Esophagus (tissue), 2 donors: ENCODE measurements around the gene PRSS50. TPM values are rescaled to one million over a fixed set of nuclear protein-coding genes. Genes with fewer than 3 reads are reported as not detected.
"Not testable (repeated sequence)": the region's sequence is repeated elsewhere in the genome, so short reads cannot be mapped to it uniquely, and the experiment has no call there.

Source experiments
- H3K27ac ChIP-seq, 2 donors: one replicate each; pipeline ENCODE4 v1.5.1; 2013; ENCODE audit warnings: low read depth in 2 of 2, mild to moderate bottlenecking in 2 of 2, inconsistent platforms in 1 of 2, low read length in 1 of 2, moderate library complexity in 1 of 2
- H3K27me3 ChIP-seq, 2 donors: one replicate each; pipeline ENCODE4 v1.6.1; 2013; ENCODE audit warnings: low read length in 2 of 2, control low read depth in 1 of 2, mild to moderate bottlenecking in 1 of 2; ENCODE audit not compliant: insufficient read depth in 2 of 2, control insufficient read depth in 1 of 2
- H3K36me3 ChIP-seq, 2 donors: one replicate each; pipeline ENCODE4 v1.6.1; 2013; ENCODE audit warnings: low read length in 1 of 2; ENCODE audit not compliant: control insufficient read depth in 2 of 2, insufficient read depth in 2 of 2
- H3K4me1 ChIP-seq, 2 donors: one replicate each; pipeline ENCODE4 v1.6.1; 2013; ENCODE audit warnings: low read length in 1 of 2; ENCODE audit not compliant: control insufficient read depth in 2 of 2, insufficient read depth in 2 of 2
- H3K4me3 ChIP-seq, 2 donors: one replicate each; pipeline ENCODE4 v1.5.1; 2013; ENCODE audit warnings: low read length in 2 of 2, mild to moderate bottlenecking in 2 of 2, low read depth in 1 of 2, moderate library complexity in 1 of 2
- H3K9me3 ChIP-seq, 2 donors: one replicate each; pipeline ENCODE4 v1.6.1; 2013; ENCODE audit warnings: mild to moderate bottlenecking in 2 of 2, low read depth in 1 of 2, low read length in 1 of 2, moderate library complexity in 1 of 2; ENCODE audit not compliant: control insufficient read depth in 2 of 2, insufficient read depth in 1 of 2
- WGBS, 2 donors: extraction: QIAGEN DNeasy Blood & Tissue Kit; methylation state at CpG; one replicate each; pipeline ENCODE4 v1.1.7; 2013; 5-methylcytosine and 5-hydroxymethylcytosine counted together
- polyA plus RNA-seq, 2 donors: library from polyadenylated mRNA; stranded (reverse); fragments of 200-250 nt; gene quantifications; one replicate each; pipeline ENCODE4 v1.2.3, GENCODE V29; 2013
- donor health status: healthy with polysubstance abuse.
- donor health status: Bipolar disorder and iron deficiency.

PRSS50 gene
- polyA plus RNA-seq, 2 donors: 0.06 TPM

DNA sequence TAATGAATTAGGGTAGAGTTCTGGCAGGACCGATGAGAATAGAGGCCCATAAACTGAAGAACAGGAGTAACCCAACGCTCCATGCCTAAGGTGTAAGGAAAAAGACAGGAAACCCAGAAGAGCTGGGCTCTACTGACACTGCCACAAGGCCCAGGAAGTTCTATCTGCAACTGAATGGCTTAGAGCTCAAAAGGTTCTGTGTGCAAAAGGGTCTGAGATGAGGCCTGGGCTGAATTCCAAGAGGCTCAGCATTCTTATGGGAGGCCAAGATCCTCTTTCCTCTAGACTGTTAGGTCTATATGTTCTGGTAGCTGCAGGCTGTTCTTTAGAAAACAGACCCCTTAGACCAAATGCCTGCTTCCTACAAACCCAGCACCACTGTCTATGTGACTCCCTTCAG is 30.5 kb upstream of the PRSS50 start:
- H3K36me3 ChIP-seq: no peaks in the 10 kb centered on the region
- H3K27ac ChIP-seq: no peak overlapping the region
- no peaks in the 10 kb centered on the region for H3K9me3 ChIP-seq
- no peaks in the 10 kb centered on the region for H3K4me1 ChIP-seq
- no peaks in the 10 kb centered on the region for H3K27me3 ChIP-seq
- WGBS, 2 donors: 84 to 87% methylated on average over 2 of the region's 2 CpGs
- no peak overlapping the region for H3K4me3 ChIP-seq

DNA sequence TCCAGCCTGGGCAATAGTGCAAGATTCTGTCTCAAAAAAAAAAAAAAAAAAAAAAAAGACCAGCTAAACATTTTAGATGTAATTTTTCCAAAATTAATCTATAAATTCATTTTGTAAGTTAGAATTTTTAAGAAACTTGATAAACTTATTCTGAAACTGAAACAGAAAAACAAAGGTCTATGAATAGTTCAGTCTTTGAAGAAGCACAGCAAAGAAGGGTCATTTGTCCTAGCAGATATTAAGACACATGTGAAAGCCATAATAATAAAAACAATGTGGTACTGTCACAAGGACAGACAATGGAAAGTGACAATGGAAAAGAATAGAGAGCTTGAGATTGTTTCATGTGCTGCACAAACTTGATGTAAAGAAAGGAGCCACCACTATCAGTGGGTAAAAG is 29.0 kb upstream of the PRSS50 start:
- H3K4me3 ChIP-seq: no peak overlapping the region
- H3K27me3 ChIP-seq: no peaks in the 10 kb centered on the region
- H3K4me1 ChIP-seq: no peaks in the 10 kb centered on the region
- no peaks in the 10 kb centered on the region for H3K36me3 ChIP-seq
- H3K9me3 ChIP-seq: no peaks in the 10 kb centered on the region
- H3K27ac ChIP-seq: no peak overlapping the region

DNA sequence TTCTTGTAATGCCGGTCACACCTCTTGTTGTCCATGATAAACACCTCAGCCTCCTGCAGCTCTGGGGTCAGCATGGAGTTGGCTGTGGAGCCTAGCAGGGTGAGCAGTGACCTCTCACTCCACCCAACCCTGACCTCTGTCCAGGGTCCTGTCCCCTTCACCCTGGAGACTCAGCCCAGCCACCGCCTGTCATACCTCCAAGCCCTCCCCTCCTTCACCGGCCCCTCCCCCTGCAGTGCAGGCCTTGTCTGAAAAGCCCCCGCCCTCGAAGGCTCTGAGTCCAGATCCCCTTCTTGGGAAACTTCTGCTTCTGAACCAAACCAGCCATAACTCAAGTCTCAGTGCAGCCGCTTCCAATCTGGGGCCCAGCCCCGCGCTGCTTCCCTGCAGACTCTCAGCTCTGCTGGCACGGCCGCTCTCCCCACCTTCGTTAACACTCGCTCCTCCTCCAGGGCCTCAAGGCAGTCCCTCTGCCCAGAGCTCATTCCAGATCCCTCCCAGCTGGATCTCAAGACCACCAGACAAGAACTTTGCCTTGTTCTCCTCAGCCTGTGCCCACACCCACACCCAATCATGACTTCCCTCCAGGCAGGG is 25.4 kb upstream of the PRSS50 start:
- H3K4me1 ChIP-seq: no peaks in the 10 kb centered on the region
- H3K27ac ChIP-seq: no peak overlapping the region
- 83 to 86% methylated on average over 12 of the region's 12 CpGs for WGBS, 2 donors
- no peak overlapping the region for H3K4me3 ChIP-seq
- no peaks in the 10 kb centered on the region for H3K9me3 ChIP-seq
- no peaks in the 10 kb centered on the region for H3K27me3 ChIP-seq
- no peaks in the 10 kb centered on the region for H3K36me3 ChIP-seq

GRCh38 chr3:46739565-46739964 is 21.9 kb upstream of the PRSS50 start:
- H3K4me3 ChIP-seq, H3K9me3 ChIP-seq, H3K27ac ChIP-seq, H3K27me3 ChIP-seq, H3K4me1 ChIP-seq, H3K36me3 ChIP-seq: not testable (repeated sequence)
- WGBS, 2 donors: 94 to 98% methylated on average over 3 of the region's 3 CpGs

DNA sequence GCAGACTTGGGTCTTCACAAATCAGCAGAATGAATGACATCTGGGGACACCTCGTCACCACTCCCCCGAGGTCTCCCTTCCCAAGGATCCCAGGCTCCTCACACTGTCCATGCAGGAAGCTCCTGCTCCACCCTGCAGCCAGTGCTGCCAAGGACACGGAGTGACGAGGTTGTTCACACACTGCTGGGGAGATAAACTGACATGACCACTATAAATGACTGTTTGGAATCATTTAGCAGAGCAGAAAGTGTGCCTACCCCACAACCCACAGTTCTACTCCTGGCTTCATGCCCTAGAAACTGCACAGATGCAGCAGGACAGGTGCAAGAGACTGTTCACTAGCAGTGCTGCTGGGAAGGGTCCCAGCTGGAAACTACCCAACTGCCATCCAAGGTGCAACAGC is 19.7 kb upstream of the PRSS50 start:
- Histone ChIP-seq H3K9me3 (no peaks in the 10 kb centered on the region), H3K27me3 (peaks cover 0 to 2% of the 10 kb centered on the region in 2 donors), H3K27ac (no peak overlapping the region), H3K4me1 (no peaks in the 10 kb centered on the region), H3K36me3 (no peaks in the 10 kb centered on the region), H3K4me3 (no peak overlapping the region)
- 45 to 59% methylated on average over 4 of the region's 4 CpGs for WGBS, 2 donors

- no peaks in the 10 kb centered on the region for H3K9me3 ChIP-seq
- no peaks in the 10 kb centered on the region for H3K36me3 ChIP-seq
- WGBS, 2 donors: 85 to 90% methylated on average over 20 of the region's 20 CpGs
- H3K4me3 ChIP-seq: no peak overlapping the region
- peaks cover 0 to 2% of the 10 kb centered on the region in 2 donors for H3K27me3 ChIP-seq
- H3K4me1 ChIP-seq: no peaks in the 10 kb centered on the region
- no peak overlapping the region for H3K27ac ChIP-seq
Observed at GRCh38 chr3:46736006-46736872, 18.6 kb upstream of the PRSS50 start.

DNA sequence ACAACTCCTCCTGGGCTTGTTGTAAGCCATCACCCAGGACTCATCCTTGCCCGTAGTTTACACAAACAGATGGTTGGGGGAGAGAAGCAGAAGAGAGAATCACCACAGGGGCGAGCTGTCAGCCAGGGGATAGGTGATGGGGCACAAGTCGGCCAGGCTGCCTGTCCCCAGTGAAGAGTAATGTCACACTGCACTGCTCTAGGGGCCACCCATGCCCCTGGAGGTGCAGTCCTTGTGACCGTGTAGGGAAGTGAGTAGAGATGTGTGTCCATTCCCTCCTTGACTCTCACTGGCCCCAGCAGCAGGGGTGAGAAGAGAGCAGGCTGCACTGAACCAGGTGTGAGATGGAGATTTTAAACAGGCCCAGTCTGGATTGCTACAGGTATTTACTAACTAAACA is 17.1 kb upstream of the PRSS50 start:
- Histone ChIP-seq H3K27me3 (peaks cover 0 to 2% of the 10 kb centered on the region in 2 donors), H3K4me1 (no peaks in the 10 kb centered on the region), H3K27ac (no peak overlapping the region), H3K36me3 (no peaks in the 10 kb centered on the region), H3K9me3 (no peaks in the 10 kb centered on the region), H3K4me3 (no peak overlapping the region)
- 65 to 74% methylated on average over 4 of the region's 4 CpGs for WGBS, 2 donors

GRCh38 chr3:46733026-46733800 is 15.5 kb upstream of the PRSS50 start:
- H3K9me3 ChIP-seq: no peaks in the 10 kb centered on the region
- H3K27me3 ChIP-seq: peaks cover 0 to 2% of the 10 kb centered on the region in 2 donors
- 78 to 79% methylated on average over 9 of the region's 9 CpGs for WGBS, 2 donors
- no peaks in the 10 kb centered on the region for H3K4me1 ChIP-seq
- H3K27ac ChIP-seq: no peak overlapping the region
- no peak overlapping the region for H3K4me3 ChIP-seq
- H3K36me3 ChIP-seq: no peaks in the 10 kb centered on the region

GRCh38 chr3:46731795-46732194 is 14.1 kb upstream of the PRSS50 start:
- WGBS, 2 donors: 84 to 88% methylated on average over 3 of the region's 3 CpGs
- no peak overlapping the region for H3K4me3 ChIP-seq
- H3K27ac ChIP-seq: no peak overlapping the region

More at GRCh38 chr3:46731795-46732194, 14.1 kb upstream of the PRSS50 start:
- Histone ChIP-seq H3K4me1 (no peaks in the 10 kb centered on the region), H3K27me3 (no peaks in the 10 kb centered on the region), H3K9me3 (no peaks in the 10 kb centered on the region), H3K36me3 (no peaks in the 10 kb centered on the region)
